ENCODE data around the gene CDK18.
A peak's percentile ranks its signal among the peaks of the same experiment; 100 is the strongest.

The CDK18 gene

DNA sequence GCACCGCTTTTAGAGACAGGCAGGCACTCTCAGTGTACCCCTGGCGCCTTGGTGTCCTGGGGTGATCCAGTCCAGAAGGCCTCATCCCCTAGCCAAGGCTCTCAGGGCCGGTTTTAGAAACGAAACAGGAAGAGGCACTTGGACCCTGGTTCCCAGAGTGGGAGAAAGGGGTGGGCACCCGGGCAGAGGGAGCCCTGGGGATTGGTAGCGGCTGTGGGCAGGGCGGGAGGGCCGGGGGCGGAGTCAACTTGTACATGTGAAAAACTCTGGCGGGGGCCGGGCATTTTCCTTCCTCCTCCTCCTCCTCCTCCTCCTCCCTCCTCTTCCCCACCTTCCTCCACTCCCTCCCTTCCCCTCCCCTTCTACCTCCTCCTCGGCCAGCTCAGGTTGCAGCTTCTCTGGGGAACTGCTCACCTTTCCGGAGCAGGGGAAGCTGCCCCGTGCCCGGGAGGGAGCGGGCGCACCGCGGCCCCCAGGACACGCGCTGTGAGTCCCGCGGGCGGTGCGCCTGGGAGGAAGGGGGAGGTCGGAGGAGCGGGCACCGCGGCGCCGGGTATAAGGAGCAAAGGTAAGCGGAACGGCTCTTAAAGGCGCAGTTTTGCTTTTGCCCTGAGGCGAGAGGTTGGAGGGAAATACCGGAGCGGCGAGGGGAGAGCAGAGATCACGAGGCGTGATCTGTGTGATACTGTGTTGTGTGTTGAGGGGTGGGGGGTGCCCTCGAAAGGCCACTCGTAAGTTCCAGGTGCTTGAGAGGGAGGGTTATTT is at the start of gene CDK18 (continued):
- TF ChIP-seq, protein P1, sequence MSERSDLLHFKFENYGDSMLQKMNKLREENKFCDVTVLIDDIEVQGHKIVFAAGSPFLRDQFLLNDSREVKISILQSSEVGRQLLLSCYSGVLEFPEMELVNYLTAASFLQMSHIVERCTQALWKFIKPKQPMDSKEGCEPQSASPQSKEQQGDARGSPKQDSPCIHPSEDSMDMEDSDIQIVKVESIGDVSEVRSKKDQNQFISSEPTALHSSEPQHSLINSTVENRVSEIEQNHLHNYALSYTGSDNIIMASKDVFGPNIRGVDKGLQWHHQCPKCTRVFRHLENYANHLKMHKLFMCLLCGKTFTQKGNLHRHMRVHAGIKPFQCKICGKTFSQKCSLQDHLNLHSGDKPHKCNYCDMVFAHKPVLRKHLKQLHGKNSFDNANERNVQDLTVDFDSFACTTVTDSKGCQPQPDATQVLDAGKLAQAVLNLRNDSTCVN (tag by site-specific recombination; optimal IDR thresholded peaks at IDR 0.05), result peak; percentile 83
- peak; percentile 88; the same call in 1 of the 2 replicates for TF ChIP-seq ZBTB48 (tag by site-specific recombination; IDR thresholded peaks at IDR 0.05)
- TF ChIP-seq ZNF629 (tag by site-specific recombination; IDR thresholded peaks at IDR 0.05), result peak; percentile 38; the same call in 1 of the 2 replicates
- peak; percentile 80 for TF ChIP-seq SP7 (tag by site-specific recombination; IDR thresholded peaks at IDR 0.05)
- 0 out of 2 replicates have a peak, but pooled peaks have one; percentile 74 for TF ChIP-seq MZF1 (tag by site-specific recombination; IDR thresholded peaks at IDR 0.05; ENCODE audit: borderline replicate concordance)
- no peak for TF ChIP-seq ZNF214 (tag by site-specific recombination; IDR thresholded peaks at IDR 0.05; ENCODE audit: borderline replicate concordance)
- TF ChIP-seq, protein P2, sequence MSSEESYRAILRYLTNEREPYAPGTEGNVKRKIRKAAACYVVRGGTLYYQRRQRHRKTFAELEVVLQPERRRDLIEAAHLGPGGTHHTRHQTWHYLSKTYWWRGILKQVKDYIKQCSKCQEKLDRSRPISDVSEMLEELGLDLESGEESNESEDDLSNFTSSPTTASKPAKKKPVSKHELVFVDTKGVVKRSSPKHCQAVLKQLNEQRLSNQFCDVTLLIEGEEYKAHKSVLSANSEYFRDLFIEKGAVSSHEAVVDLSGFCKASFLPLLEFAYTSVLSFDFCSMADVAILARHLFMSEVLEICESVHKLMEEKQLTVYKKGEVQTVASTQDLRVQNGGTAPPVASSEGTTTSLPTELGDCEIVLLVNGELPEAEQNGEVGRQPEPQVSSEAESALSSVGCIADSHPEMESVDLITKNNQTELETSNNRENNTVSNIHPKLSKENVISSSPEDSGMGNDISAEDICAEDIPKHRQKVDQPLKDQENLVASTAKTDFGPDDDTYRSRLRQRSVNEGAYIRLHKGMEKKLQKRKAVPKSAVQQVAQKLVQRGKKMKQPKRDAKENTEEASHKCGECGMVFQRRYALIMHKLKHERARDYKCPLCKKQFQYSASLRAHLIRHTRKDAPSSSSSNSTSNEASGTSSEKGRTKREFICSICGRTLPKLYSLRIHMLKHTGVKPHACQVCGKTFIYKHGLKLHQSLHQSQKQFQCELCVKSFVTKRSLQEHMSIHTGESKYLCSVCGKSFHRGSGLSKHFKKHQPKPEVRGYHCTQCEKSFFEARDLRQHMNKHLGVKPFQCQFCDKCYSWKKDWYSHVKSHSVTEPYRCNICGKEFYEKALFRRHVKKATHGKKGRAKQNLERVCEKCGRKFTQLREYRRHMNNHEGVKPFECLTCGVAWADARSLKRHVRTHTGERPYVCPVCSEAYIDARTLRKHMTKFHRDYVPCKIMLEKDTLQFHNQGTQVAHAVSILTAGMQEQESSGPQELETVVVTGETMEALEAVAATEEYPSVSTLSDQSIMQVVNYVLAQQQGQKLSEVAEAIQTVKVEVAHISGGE (tag by site-specific recombination; conservative IDR thresholded peaks at IDR 0.05; ENCODE audit: low read depth), result peak; percentile 53; the same call in 1 of the 2 replicates
- TF ChIP-seq, protein P3, sequence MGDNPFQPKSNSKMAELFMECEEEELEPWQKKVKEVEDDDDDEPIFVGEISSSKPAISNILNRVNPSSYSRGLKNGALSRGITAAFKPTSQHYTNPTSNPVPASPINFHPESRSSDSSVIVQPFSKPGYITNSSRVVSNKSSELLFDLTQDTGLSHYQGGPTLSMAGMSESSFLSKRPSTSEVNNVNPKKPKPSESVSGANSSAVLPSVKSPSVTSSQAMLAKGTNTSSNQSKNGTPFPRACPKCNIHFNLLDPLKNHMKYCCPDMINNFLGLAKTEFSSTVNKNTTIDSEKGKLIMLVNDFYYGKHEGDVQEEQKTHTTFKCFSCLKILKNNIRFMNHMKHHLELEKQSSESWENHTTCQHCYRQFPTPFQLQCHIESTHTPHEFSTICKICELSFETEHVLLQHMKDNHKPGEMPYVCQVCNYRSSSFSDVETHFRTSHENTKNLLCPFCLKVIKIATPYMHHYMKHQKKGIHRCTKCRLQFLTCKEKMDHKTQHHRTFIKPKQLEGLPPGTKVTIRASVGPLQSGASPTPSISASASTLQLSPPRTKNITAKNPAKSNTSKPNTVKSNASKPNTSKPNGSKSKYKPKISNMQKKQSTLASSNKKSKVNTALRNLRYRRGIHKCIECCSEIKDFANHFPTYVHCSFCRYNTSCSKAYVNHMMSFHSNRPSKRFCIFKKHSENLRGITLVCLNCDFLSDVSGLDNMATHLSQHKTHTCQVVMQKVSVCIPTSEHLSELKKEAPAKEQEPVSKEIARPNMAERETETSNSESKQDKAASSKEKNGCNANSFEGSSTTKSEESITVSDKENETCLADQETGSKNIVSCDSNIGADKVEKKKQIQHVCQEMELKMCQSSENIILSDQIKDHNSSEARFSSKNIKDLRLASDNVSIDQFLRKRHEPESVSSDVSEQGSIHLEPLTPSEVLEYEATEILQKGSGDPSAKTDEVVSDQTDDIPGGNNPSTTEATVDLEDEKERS (tag by site-specific recombination; IDR thresholded peaks at IDR 0.05), result no peak
- peak; percentile 71 for TF ChIP-seq ZNF2 (tag by site-specific recombination; IDR thresholded peaks at IDR 0.05)
- no peak for TF ChIP-seq ZNF585B (tag by site-specific recombination; IDR thresholded peaks at IDR 0.05)
- no peak for TF ChIP-seq ZNF624 (tag by site-specific recombination; IDR thresholded peaks at IDR 0.05)
- TF ChIP-seq, protein P4, sequence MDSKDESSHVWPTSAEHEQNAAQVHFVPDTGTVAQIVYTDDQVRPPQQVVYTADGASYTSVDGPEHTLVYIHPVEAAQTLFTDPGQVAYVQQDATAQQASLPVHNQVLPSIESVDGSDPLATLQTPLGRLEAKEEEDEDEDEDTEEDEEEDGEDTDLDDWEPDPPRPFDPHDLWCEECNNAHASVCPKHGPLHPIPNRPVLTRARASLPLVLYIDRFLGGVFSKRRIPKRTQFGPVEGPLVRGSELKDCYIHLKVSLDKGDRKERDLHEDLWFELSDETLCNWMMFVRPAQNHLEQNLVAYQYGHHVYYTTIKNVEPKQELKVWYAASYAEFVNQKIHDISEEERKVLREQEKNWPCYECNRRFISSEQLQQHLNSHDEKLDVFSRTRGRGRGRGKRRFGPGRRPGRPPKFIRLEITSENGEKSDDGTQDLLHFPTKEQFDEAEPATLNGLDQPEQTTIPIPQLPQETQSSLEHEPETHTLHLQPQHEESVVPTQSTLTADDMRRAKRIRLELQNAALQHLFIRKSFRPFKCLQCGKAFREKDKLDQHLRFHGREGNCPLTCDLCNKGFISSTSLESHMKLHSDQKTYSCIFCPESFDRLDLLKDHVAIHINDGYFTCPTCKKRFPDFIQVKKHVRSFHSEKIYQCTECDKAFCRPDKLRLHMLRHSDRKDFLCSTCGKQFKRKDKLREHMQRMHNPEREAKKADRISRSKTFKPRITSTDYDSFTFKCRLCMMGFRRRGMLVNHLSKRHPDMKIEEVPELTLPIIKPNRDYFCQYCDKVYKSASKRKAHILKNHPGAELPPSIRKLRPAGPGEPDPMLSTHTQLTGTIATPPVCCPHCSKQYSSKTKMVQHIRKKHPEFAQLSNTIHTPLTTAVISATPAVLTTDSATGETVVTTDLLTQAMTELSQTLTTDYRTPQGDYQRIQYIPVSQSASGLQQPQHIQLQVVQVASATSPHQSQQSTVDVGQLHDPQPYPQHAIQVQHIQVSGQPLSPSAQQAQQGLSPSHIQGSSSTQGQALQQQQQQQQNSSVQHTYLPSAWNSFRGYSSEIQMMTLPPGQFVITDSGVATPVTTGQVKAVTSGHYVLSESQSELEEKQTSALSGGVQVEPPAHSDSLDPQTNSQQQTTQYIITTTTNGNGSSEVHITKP (tag by site-specific recombination; IDR thresholded peaks at IDR 0.05), result peak; percentile 88
- TF ChIP-seq SP3 (tag by site-specific recombination; IDR thresholded peaks at IDR 0.05), result peak; percentile 92
- TF ChIP-seq ZBTB17 (tag by site-specific recombination; IDR thresholded peaks at IDR 0.05), result peak; percentile 53; the same call in 1 of the 2 replicates
- no peak for TF ChIP-seq RBAK (tag by site-specific recombination; IDR thresholded peaks at IDR 0.05)
- no peak for TF ChIP-seq PRDM1 (tag by site-specific recombination; IDR thresholded peaks at IDR 0.05)
- peak; percentile 87 for TF ChIP-seq ZNF600 (tag by site-specific recombination; IDR thresholded peaks at IDR 0.05)
- TF ChIP-seq, protein P5, sequence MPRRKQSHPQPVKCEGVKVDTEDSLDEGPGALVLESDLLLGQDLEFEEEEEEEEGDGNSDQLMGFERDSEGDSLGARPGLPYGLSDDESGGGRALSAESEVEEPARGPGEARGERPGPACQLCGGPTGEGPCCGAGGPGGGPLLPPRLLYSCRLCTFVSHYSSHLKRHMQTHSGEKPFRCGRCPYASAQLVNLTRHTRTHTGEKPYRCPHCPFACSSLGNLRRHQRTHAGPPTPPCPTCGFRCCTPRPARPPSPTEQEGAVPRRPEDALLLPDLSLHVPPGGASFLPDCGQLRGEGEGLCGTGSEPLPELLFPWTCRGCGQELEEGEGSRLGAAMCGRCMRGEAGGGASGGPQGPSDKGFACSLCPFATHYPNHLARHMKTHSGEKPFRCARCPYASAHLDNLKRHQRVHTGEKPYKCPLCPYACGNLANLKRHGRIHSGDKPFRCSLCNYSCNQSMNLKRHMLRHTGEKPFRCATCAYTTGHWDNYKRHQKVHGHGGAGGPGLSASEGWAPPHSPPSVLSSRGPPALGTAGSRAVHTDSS (tag by site-specific recombination; IDR thresholded peaks at IDR 0.05), result peak; percentile 97
- TF ChIP-seq, protein P6, sequence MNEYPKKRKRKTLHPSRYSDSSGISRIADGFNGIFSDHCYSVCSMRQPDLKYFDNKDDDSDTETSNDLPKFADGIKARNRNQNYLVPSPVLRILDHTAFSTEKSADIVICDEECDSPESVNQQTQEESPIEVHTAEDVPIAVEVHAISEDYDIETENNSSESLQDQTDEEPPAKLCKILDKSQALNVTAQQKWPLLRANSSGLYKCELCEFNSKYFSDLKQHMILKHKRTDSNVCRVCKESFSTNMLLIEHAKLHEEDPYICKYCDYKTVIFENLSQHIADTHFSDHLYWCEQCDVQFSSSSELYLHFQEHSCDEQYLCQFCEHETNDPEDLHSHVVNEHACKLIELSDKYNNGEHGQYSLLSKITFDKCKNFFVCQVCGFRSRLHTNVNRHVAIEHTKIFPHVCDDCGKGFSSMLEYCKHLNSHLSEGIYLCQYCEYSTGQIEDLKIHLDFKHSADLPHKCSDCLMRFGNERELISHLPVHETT (tag by site-specific recombination; IDR thresholded peaks at IDR 0.05), result no peak
- 0 out of 2 replicates have a peak, but pooled peaks have one; percentile 57 for TF ChIP-seq ZFP37 (tag by site-specific recombination; IDR thresholded peaks at IDR 0.05)
- no peak for TF ChIP-seq ZNF121 (tag by site-specific recombination; IDR thresholded peaks at IDR 0.05)
- TF ChIP-seq MYNN (tag by site-specific recombination; IDR thresholded peaks at IDR 0.05; ENCODE audit: borderline replicate concordance), result no peak
- peak; percentile 72; the same call in 1 of the 2 replicates for TF ChIP-seq ZEB2 (tag by site-specific recombination; IDR thresholded peaks at IDR 0.05)
- no peak for TF ChIP-seq ZNF596 (tag by site-specific recombination; IDR thresholded peaks at IDR 0.05)
- TF ChIP-seq BCL11B (tag by site-specific recombination; IDR thresholded peaks at IDR 0.05; ENCODE audit: low read depth), result 0 out of 2 replicates have a peak, but pooled peaks have one; percentile 37

Measured in HEK293 (cell line).